Measurements from ENCODE around the gene GGT6.

The GGT6 gene

GRCh38 chr17:4544951-4545216 lies 15.5 kb downstream of the GGT6 start:
- Mint-ChIP-seq H3K36me3 (ENCODE audit: low read depth) (peaks cover 2% of the 10 kb centered on the region), H3K27ac (no peak overlapping the region), H3K9me3 (no peaks in the 10 kb centered on the region), H3K27me3 (ENCODE audit: low read depth) (no peaks in the 10 kb centered on the region), H3K4me3 (no peak overlapping the region), H3K4me1 (ENCODE audit: low read depth) (no peaks in the 10 kb centered on the region)

DNA sequence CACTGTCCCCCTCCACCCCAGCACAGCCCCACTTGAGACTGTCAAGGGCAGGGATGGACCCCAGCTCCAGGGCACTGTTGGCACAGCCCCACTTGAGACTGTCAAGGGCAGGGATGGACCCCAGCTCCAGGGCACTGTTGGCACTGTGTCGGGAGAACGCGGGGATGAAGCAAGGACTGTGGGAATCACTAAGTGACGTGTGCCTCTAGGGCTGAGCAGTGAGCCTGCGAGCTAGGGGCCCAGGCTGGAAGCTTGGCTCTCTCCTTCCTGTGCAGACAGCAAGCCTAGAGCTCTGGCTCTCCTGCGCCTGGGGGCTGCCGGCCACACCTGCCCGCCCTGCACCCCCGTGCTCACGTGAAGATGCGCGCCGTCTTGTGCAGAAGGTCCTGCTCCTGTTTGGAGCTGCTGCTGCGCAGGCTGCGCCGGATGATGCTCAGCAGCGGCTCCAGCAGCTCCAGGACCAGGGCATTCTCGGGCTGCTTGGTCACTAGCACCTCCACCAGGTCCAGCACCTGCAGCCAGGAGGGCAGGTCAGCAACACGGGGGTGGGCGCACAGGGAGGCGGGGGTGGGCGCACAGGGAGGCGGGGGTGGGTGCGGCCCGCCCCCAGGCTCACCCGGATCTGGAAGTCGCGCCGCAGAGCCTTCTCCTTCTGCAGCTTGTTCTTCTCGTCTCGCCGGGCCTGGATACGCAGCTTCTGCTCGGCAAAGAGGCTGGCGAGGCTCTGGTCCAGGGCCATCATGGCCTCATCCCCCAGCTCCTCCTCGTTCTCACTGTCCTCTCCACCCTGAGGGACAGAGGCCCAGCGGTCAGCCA lies 16.0 kb downstream of the GGT6 start:
- H3K27me3 Mint-ChIP-seq (ENCODE audit: low read depth): no peaks in the 10 kb centered on the region
- H3K36me3 Mint-ChIP-seq (ENCODE audit: low read depth): peaks cover 5% of the 10 kb centered on the region
- no peak overlapping the region for H3K4me3 Mint-ChIP-seq
- no peaks in the 10 kb centered on the region for H3K4me1 Mint-ChIP-seq (ENCODE audit: low read depth)
- no peak overlapping the region for H3K27ac Mint-ChIP-seq
- H3K9me3 Mint-ChIP-seq: no peaks in the 10 kb centered on the region

- Mint-ChIP-seq H3K27me3 (ENCODE audit: low read depth) (no peaks in the 10 kb centered on the region), H3K27ac (no peak overlapping the region), H3K4me3 (no peak overlapping the region), H3K9me3 (no peaks in the 10 kb centered on the region), H3K4me1 (ENCODE audit: low read depth) (no peaks in the 10 kb centered on the region), H3K36me3 (ENCODE audit: low read depth) (peaks cover 5% of the 10 kb centered on the region)
These were observed 16.8 kb downstream of the GGT6 start for GRCh38 chr17:4543557-4544026.

DNA sequence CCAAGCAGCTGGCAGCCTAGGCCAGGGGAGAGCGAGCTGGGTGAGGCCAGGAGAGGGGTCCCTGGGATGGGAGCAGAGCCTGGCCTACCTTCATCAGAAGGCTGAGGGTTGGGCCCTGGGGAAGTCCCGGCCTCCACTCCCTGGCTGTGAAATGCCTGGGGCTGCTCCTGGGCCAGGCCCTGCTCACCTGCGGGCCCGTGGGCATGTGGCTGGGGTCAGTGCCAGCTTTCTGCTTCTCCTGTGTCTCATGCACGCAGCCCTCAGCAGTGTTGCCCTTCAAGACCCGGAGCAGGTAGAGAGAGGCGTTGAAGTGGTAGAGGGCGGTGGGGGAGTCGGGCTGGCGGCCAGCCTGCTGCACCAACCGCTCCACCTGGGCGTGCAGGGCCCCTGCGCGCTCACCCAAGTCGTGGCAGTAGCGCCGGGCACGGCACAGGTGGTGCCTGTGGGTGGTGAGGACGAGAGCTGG lies 17.6 kb downstream of the GGT6 start:
- Mint-ChIP-seq H3K4me3 (no peak overlapping the region), H3K27ac (no peak overlapping the region), H3K27me3 (ENCODE audit: low read depth) (no peaks in the 10 kb centered on the region), H3K4me1 (ENCODE audit: low read depth) (no peaks in the 10 kb centered on the region), H3K9me3 (no peaks in the 10 kb centered on the region), H3K36me3 (ENCODE audit: low read depth) (peaks cover 4% of the 10 kb centered on the region)

GRCh38 chr17:4542003-4542725 lies 18.2 kb downstream of the GGT6 start:
- Mint-ChIP-seq H3K27ac (no peak overlapping the region), H3K27me3 (ENCODE audit: low read depth) (no peaks in the 10 kb centered on the region), H3K4me1 (ENCODE audit: low read depth) (no peaks in the 10 kb centered on the region), H3K36me3 (ENCODE audit: low read depth) (peaks cover 4% of the 10 kb centered on the region), H3K4me3 (no peak overlapping the region), H3K9me3 (no peaks in the 10 kb centered on the region)

- H3K36me3 Mint-ChIP-seq (ENCODE audit: low read depth): peaks cover 4% of the 10 kb centered on the region
- no peaks in the 10 kb centered on the region for H3K9me3 Mint-ChIP-seq
- no peaks in the 10 kb centered on the region for H3K4me1 Mint-ChIP-seq (ENCODE audit: low read depth)
- no peaks in the 10 kb centered on the region for H3K27me3 Mint-ChIP-seq (ENCODE audit: low read depth)
- H3K27ac Mint-ChIP-seq: no peak overlapping the region
- no peak overlapping the region for H3K4me3 Mint-ChIP-seq
These were observed 18.9 kb downstream of the GGT6 start for GRCh38 chr17:4541328-4542002.

GRCh38 chr17:4540687-4541327 lies 19.6 kb downstream of the GGT6 start:
- Mint-ChIP-seq H3K4me1 (ENCODE audit: low read depth) (no peaks in the 10 kb centered on the region), H3K9me3 (no peaks in the 10 kb centered on the region), H3K4me3 (no peak overlapping the region), H3K27me3 (ENCODE audit: low read depth) (no peaks in the 10 kb centered on the region), H3K36me3 (ENCODE audit: low read depth) (peaks cover 4% of the 10 kb centered on the region), H3K27ac (no peak overlapping the region)

GRCh38 chr17:4540224-4540651 lies 20.1 kb downstream of the GGT6 start:
- Mint-ChIP-seq H3K9me3 (no peaks in the 10 kb centered on the region), H3K27ac (no peak overlapping the region), H3K4me1 (ENCODE audit: low read depth) (no peaks in the 10 kb centered on the region), H3K36me3 (ENCODE audit: low read depth) (peaks cover 4% of the 10 kb centered on the region), H3K27me3 (ENCODE audit: low read depth) (no peaks in the 10 kb centered on the region), H3K4me3 (no peak overlapping the region)

- Mint-ChIP-seq H3K36me3 (ENCODE audit: low read depth) (peaks cover 4% of the 10 kb centered on the region), H3K27me3 (ENCODE audit: low read depth) (no peaks in the 10 kb centered on the region), H3K27ac (no peak overlapping the region), H3K4me1 (ENCODE audit: low read depth) (no peaks in the 10 kb centered on the region), H3K9me3 (no peaks in the 10 kb centered on the region), H3K4me3 (no peak overlapping the region)
These were observed 20.7 kb downstream of the GGT6 start for GRCh38 chr17:4539576-4540223.

GRCh38 chr17:4539025-4539424 lies 21.4 kb downstream of the GGT6 start:
- no peaks in the 10 kb centered on the region for H3K9me3 Mint-ChIP-seq
- no peak overlapping the region for H3K27ac Mint-ChIP-seq
- H3K4me1 Mint-ChIP-seq (ENCODE audit: low read depth): no peaks in the 10 kb centered on the region
- peaks cover 4% of the 10 kb centered on the region for H3K36me3 Mint-ChIP-seq (ENCODE audit: low read depth)
- H3K4me3 Mint-ChIP-seq: no peak overlapping the region
- H3K27me3 Mint-ChIP-seq (ENCODE audit: low read depth): no peaks in the 10 kb centered on the region

- no peak overlapping the region for H3K27ac Mint-ChIP-seq
- H3K36me3 Mint-ChIP-seq (ENCODE audit: low read depth): peaks cover 4% of the 10 kb centered on the region
- H3K4me3 Mint-ChIP-seq: no peak overlapping the region
- no peaks in the 10 kb centered on the region for H3K27me3 Mint-ChIP-seq (ENCODE audit: low read depth)
- no peaks in the 10 kb centered on the region for H3K9me3 Mint-ChIP-seq
- H3K4me1 Mint-ChIP-seq (ENCODE audit: low read depth): no peaks in the 10 kb centered on the region
These were observed 22.0 kb downstream of the GGT6 start for GRCh38 chr17:4538236-4539002.

DNA sequence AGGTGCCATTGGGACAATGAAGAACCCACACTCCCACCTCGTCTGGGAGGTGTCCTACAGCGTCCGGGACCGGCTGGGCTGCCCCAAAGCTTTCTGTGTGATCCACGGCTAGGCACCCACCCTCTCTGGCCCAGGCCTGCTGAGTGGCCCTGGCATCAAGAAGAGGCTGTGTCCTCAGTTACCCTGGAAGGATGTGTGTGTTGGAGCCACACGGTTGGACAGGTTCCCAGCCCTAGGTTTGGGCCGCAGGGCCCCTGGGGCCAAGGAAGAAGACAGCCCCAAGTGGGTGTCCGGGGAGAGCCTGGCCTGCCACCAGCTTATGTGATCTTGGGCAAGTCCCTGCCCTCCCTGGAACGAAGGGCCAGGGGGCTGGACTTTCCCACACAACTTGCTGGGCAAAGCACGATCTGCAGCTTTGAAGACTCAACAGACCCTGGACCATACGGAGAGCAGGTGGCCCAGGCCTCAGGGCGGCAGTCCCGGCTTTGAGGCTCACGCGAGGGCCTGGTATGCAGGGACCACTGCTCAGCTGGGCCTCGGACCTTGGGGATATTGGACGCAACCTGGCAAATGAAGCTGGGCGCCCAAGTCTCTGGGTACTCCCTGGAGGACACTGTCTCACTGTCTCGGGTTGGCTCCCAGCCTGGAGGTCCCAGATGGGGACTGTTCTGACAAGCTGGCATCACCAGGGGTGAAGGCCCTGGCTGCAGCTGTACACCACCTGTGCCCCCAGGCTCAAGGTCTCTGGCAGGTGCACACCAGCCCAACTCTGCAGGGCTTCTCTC lies 22.7 kb downstream of the GGT6 start:
- H3K27ac Mint-ChIP-seq: no peak overlapping the region
- H3K27me3 Mint-ChIP-seq (ENCODE audit: low read depth): no peaks in the 10 kb centered on the region
- no peaks in the 10 kb centered on the region for H3K9me3 Mint-ChIP-seq
- peaks cover 4% of the 10 kb centered on the region for H3K36me3 Mint-ChIP-seq (ENCODE audit: low read depth)
- H3K4me1 Mint-ChIP-seq (ENCODE audit: low read depth): no peaks in the 10 kb centered on the region
- H3K4me3 Mint-ChIP-seq: no peak overlapping the region

Data from T-helper 1 cell treated with Interleukin-12 subunit alpha and Interleukin-12 subunit beta and Interleukin-4 antibody, amounts not matched to agents 30 μg/mL and 1 μg/mL, for 36 hours (primary cell).